ENCODE results near the gene R3HDML.

The R3HDML gene

GRCh38 chr20:44301285-44301684 is 35.6 kb upstream of the R3HDML start:
- H3K4me1 ChIP-seq (ENCODE audit: insufficient read depth, insufficient read length), result no peaks in the 10 kb centered on the region
- no peaks in the 10 kb centered on the region for H3K9me3 ChIP-seq (ENCODE audit: insufficient read depth, low read length)
- no peak overlapping the region for H3K9ac ChIP-seq (ENCODE audit: insufficient read length, low read depth)
- no peaks in the 10 kb centered on the region for H3K27me3 ChIP-seq (ENCODE audit: insufficient read depth, insufficient read length)
- no peak for TF ChIP-seq ZNF274 (IDR thresholded peaks at IDR 0.05; ENCODE audit: low read depth, low read length)
- no peak for TF ChIP-seq SUZ12 (IDR thresholded peaks at IDR 0.05; ENCODE audit: extremely low read depth, insufficient read depth, insufficient read length)
- TF ChIP-seq YY1 (IDR thresholded peaks at IDR 0.05; ENCODE audit: insufficient read depth, insufficient read length), result no peak
- H3K36me3 ChIP-seq (ENCODE audit: insufficient read depth, insufficient read length, low read length), result no peaks in the 10 kb centered on the region
- H3K4me3 ChIP-seq (ENCODE audit: insufficient read length, low read depth), result no peak overlapping the region
- DNase-seq (ENCODE audit: low read depth, low spot score), result no peak

GRCh38 chr20:44302026-44302669 is 34.7 kb upstream of the R3HDML start:
- Histone ChIP-seq H3K4me3 (ENCODE audit: insufficient read length, low read depth) (no peak overlapping the region), H3K4me1 (ENCODE audit: insufficient read depth, insufficient read length) (no peaks in the 10 kb centered on the region), H3K9me3 (ENCODE audit: insufficient read depth, low read length) (no peaks in the 10 kb centered on the region), H3K9ac (ENCODE audit: insufficient read length, low read depth) (no peak overlapping the region), H3K27me3 (ENCODE audit: insufficient read depth, insufficient read length) (no peaks in the 10 kb centered on the region), H3K36me3 (ENCODE audit: insufficient read depth, insufficient read length, low read length) (peaks cover 7% of the 10 kb centered on the region)
- TF ChIP-seq SUZ12 (IDR thresholded peaks at IDR 0.05; ENCODE audit: extremely low read depth, insufficient read depth, insufficient read length) (no peak), ZNF274 (IDR thresholded peaks at IDR 0.05; ENCODE audit: low read depth, low read length) (no peak), YY1 (IDR thresholded peaks at IDR 0.05; ENCODE audit: insufficient read depth, insufficient read length) (no peak)
- no peak for DNase-seq (ENCODE audit: low read depth, low spot score)

- Histone ChIP-seq H3K4me1 (ENCODE audit: insufficient read depth, insufficient read length) (no peaks in the 10 kb centered on the region), H3K27me3 (ENCODE audit: insufficient read depth, insufficient read length) (no peaks in the 10 kb centered on the region), H3K9ac (ENCODE audit: insufficient read length, low read depth) (no peak overlapping the region), H3K4me3 (ENCODE audit: insufficient read length, low read depth) (no peak overlapping the region), H3K36me3 (ENCODE audit: insufficient read depth, insufficient read length, low read length) (peaks cover 7% of the 10 kb centered on the region), H3K9me3 (ENCODE audit: insufficient read depth, low read length) (no peaks in the 10 kb centered on the region)
- no peak for DNase-seq (ENCODE audit: low read depth, low spot score)
- TF ChIP-seq SUZ12 (IDR thresholded peaks at IDR 0.05; ENCODE audit: extremely low read depth, insufficient read depth, insufficient read length), result no peak
- TF ChIP-seq ZNF274 (IDR thresholded peaks at IDR 0.05; ENCODE audit: low read depth, low read length), result no peak
- TF ChIP-seq YY1 (IDR thresholded peaks at IDR 0.05; ENCODE audit: insufficient read depth, insufficient read length), result no peak
Measured at GRCh38 chr20:44302736-44303135, 34.1 kb upstream of the R3HDML start.

GRCh38 chr20:44304383-44304782 is 32.5 kb upstream of the R3HDML start:
- DNase-seq (ENCODE audit: low read depth, low spot score), result no peak
- Histone ChIP-seq H3K36me3 (ENCODE audit: insufficient read depth, insufficient read length, low read length) (peaks cover 7% of the 10 kb centered on the region), H3K4me3 (ENCODE audit: insufficient read length, low read depth) (no peak overlapping the region), H3K9me3 (ENCODE audit: insufficient read depth, low read length) (no peaks in the 10 kb centered on the region), H3K9ac (ENCODE audit: insufficient read length, low read depth) (no peak overlapping the region), H3K27me3 (ENCODE audit: insufficient read depth, insufficient read length) (no peaks in the 10 kb centered on the region), H3K4me1 (ENCODE audit: insufficient read depth, insufficient read length) (no peaks in the 10 kb centered on the region)
- no peak for TF ChIP-seq YY1 (IDR thresholded peaks at IDR 0.05; ENCODE audit: insufficient read depth, insufficient read length)
- no peak for TF ChIP-seq ZNF274 (IDR thresholded peaks at IDR 0.05; ENCODE audit: low read depth, low read length)
- TF ChIP-seq SUZ12 (IDR thresholded peaks at IDR 0.05; ENCODE audit: extremely low read depth, insufficient read depth, insufficient read length), result no peak

GRCh38 chr20:44306927-44307326 is 29.9 kb upstream of the R3HDML start:
- no peaks in the 10 kb centered on the region for H3K9me3 ChIP-seq (ENCODE audit: insufficient read depth, low read length)
- H3K27me3 ChIP-seq (ENCODE audit: insufficient read depth, insufficient read length), result peaks cover 8% of the 10 kb centered on the region
- DNase-seq (ENCODE audit: low read depth, low spot score), result no peak
- peaks cover 7% of the 10 kb centered on the region for H3K36me3 ChIP-seq (ENCODE audit: insufficient read depth, insufficient read length, low read length)
- H3K9ac ChIP-seq (ENCODE audit: insufficient read length, low read depth), result no peak overlapping the region
- TF ChIP-seq SUZ12 (IDR thresholded peaks at IDR 0.05; ENCODE audit: extremely low read depth, insufficient read depth, insufficient read length) (no peak), ZNF274 (IDR thresholded peaks at IDR 0.05; ENCODE audit: low read depth, low read length) (no peak), YY1 (IDR thresholded peaks at IDR 0.05; ENCODE audit: insufficient read depth, insufficient read length) (no peak)
- H3K4me1 ChIP-seq (ENCODE audit: insufficient read depth, insufficient read length), result peaks cover 4% of the 10 kb centered on the region
- H3K4me3 ChIP-seq (ENCODE audit: insufficient read length, low read depth), result no peak overlapping the region

- Histone ChIP-seq H3K4me1 (ENCODE audit: insufficient read depth, insufficient read length) (peaks cover 4% of the 10 kb centered on the region), H3K36me3 (ENCODE audit: insufficient read depth, insufficient read length, low read length) (peaks cover 7% of the 10 kb centered on the region), H3K27me3 (ENCODE audit: insufficient read depth, insufficient read length) (peaks cover 15% of the 10 kb centered on the region), H3K9ac (ENCODE audit: insufficient read length, low read depth) (peak overlapping the region; percentile 98), H3K4me3 (ENCODE audit: insufficient read length, low read depth) (peak overlapping the region; percentile 99), H3K9me3 (ENCODE audit: insufficient read depth, low read length) (no peaks in the 10 kb centered on the region)
- TF ChIP-seq SUZ12 (IDR thresholded peaks at IDR 0.05; ENCODE audit: extremely low read depth, insufficient read depth, insufficient read length) (no peak), ZNF274 (IDR thresholded peaks at IDR 0.05; ENCODE audit: low read depth, low read length) (no peak), YY1 (IDR thresholded peaks at IDR 0.05; ENCODE audit: insufficient read depth, insufficient read length) (no peak)
- no peak for DNase-seq (ENCODE audit: low read depth, low spot score)
Measured at GRCh38 chr20:44309763-44310663, 26.8 kb upstream of the R3HDML start.
